Measurements from ENCODE around the gene TIMP3. TPM values are rescaled to one million over a fixed set of nuclear protein-coding genes. Genes with fewer than 3 reads are reported as not detected.
A peak's percentile ranks its signal among the peaks of the same experiment; 100 is the strongest.

The TIMP3 gene
- total RNA-seq, 1 donor from 2014 or later = 37.3 TPM

DNA sequence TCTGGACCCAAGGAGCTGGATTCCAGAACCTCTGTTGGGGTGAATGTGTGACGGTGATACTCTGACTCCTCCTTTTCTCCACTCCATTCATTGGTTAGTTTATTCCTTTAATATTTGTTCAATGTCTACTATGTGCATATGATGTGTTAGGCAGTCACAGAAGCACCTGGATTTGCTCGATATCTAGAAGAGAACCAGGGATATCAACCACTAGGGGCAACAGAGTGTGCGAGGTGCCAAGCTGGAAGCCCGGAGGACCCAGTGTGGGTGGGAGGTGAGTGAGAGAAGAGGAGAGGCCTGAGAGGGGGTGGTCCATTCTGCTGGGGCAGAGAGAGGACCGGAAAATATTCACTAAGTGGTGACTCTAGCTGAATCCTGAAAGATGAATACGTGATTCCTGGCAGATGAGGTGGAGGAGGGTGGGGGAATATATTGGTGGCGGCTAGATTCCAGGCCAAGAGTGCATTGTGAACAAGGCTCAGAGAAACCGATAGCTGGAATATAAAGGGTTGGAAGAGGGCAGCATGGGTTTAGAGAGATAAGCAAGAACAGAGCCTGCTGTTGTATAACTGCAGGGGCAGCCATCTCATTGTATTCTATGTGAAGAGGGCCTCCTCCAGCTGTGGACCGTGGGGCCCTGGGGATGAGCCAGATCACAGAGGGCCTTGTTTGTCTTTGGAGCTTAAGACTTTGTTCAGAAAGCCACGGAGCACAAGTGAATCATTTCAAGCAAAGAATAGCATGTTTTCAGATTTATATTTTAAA is 6.9 kb upstream of the TIMP3 start:
- Mint-ChIP-seq H3K27ac (ENCODE audit: unreplicated experiment) (no peak overlapping the region), H3K9me3 (ENCODE audit: unreplicated experiment) (no peaks in the 10 kb centered on the region), H3K27me3 (ENCODE audit: unreplicated experiment) (peaks cover 18% of the 10 kb centered on the region)

DNA sequence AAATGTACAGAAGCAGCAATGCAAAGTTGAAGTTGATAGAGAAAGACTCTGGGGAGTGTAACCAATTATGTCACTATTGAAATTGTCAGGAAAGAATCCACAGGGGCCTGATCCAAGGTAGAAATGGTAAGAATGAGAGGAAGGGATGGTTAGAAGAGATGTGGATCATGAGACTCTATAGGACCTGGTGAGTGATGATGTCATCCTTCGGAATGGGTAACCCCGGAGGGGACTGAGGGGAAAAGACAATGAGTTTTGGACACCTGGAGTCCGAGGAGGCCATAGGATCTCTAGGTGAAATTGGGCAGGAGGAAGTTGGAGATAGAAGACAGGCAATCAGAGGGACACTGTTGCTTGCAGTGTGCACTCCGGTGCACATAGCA is 6.3 kb upstream of the TIMP3 start:
- no peak for DNase-seq (ENCODE audit: extremely low spot score, unreplicated experiment)
- TF ChIP-seq, protein P1, sequence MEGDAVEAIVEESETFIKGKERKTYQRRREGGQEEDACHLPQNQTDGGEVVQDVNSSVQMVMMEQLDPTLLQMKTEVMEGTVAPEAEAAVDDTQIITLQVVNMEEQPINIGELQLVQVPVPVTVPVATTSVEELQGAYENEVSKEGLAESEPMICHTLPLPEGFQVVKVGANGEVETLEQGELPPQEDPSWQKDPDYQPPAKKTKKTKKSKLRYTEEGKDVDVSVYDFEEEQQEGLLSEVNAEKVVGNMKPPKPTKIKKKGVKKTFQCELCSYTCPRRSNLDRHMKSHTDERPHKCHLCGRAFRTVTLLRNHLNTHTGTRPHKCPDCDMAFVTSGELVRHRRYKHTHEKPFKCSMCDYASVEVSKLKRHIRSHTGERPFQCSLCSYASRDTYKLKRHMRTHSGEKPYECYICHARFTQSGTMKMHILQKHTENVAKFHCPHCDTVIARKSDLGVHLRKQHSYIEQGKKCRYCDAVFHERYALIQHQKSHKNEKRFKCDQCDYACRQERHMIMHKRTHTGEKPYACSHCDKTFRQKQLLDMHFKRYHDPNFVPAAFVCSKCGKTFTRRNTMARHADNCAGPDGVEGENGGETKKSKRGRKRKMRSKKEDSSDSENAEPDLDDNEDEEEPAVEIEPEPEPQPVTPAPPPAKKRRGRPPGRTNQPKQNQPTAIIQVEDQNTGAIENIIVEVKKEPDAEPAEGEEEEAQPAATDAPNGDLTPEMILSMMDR (IDR thresholded peaks at IDR 0.05) = no peak
- H3K36me3 Mint-ChIP-seq (ENCODE audit: unreplicated experiment) = no peaks in the 10 kb centered on the region
- peaks cover 8% of the 10 kb centered on the region for H3K4me1 Mint-ChIP-seq (ENCODE audit: unreplicated experiment)
- no peaks in the 10 kb centered on the region for H3K9me3 Mint-ChIP-seq (ENCODE audit: unreplicated experiment)
- H3K4me3 Mint-ChIP-seq (ENCODE audit: unreplicated experiment) = no peak overlapping the region
- H3K27me3 Mint-ChIP-seq (ENCODE audit: unreplicated experiment) = peaks cover 18% of the 10 kb centered on the region
- H3K27ac Mint-ChIP-seq (ENCODE audit: unreplicated experiment) = no peak overlapping the region

More for the DNA sequence above, 6.9 kb upstream of the TIMP3 start:
- Mint-ChIP-seq H3K4me3 (ENCODE audit: unreplicated experiment) (no peak overlapping the region), H3K4me1 (ENCODE audit: unreplicated experiment) (peaks cover 8% of the 10 kb centered on the region), H3K36me3 (ENCODE audit: unreplicated experiment) (no peaks in the 10 kb centered on the region)
- TF ChIP-seq, protein P1 (IDR thresholded peaks at IDR 0.05) = peak; percentile 7
- no peak for DNase-seq (ENCODE audit: extremely low spot score, unreplicated experiment)

DNA sequence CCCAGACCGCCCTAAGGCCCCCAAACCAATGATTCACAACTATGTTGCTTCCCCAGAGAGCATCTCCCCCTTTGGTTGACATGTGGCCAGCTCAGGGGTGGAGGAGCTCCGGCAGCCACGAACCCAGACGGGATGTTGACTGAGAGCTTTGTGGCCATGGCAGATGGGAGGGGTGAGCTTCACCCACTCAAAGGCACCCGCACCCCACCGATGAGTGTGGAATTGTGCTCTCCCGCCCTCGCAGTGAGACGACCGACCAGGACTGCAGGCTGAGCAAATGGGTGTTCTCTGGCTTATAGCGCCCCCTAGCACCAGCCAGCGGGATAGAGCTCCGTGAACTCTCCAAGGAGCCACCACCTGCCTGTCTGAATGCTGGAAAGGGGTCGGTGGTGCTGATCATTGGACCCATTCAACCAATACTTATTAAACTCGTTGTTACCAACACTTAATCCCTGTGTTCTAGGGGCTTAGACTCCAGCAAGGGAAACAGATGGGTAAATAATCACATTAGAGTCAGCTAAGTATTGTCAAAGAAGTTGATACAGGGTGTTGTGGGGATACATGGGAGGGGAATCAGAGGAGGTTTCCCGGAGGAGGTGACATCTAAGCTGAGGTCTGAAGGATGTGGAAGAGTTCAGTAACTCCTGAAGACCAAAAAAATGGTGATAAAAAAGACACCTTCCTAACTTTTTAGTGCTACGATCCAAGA is 4.5 kb upstream of the TIMP3 start:
- no peak overlapping the region for H3K4me3 Mint-ChIP-seq (ENCODE audit: unreplicated experiment)
- no peaks in the 10 kb centered on the region for H3K9me3 Mint-ChIP-seq (ENCODE audit: unreplicated experiment)
- no peak overlapping the region for H3K27ac Mint-ChIP-seq (ENCODE audit: unreplicated experiment)
- H3K4me1 Mint-ChIP-seq (ENCODE audit: unreplicated experiment) = peaks cover 16% of the 10 kb centered on the region
- H3K36me3 Mint-ChIP-seq (ENCODE audit: unreplicated experiment) = no peaks in the 10 kb centered on the region
- DNase-seq (ENCODE audit: extremely low spot score, unreplicated experiment) = no peak
- TF ChIP-seq, protein P1 (IDR thresholded peaks at IDR 0.05) = peak; percentile 84
- peaks cover 24% of the 10 kb centered on the region for H3K27me3 Mint-ChIP-seq (ENCODE audit: unreplicated experiment)

DNA sequence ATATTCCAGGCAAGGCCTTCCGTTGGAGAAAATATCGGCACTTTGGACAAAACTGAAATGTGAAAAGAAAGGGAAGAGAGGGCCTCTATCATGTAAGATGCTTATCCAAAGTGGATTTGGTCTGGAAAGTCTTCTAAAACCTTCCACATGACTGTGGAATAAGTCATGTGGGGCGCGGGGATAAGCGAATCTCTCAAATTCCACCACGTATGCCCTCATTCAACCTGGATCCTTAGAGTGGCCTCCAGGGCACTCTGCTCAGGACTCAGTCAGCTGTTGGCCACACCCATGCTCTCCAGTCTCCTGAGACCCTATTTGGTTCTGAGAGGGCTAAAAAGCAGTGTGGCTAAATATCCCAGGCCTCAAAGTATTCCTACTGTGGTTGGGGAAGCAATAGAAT is 2.0 kb upstream of the TIMP3 start:
- no peak for DNase-seq (ENCODE audit: extremely low spot score, unreplicated experiment)
- no peak overlapping the region for H3K4me3 Mint-ChIP-seq (ENCODE audit: unreplicated experiment)
- H3K36me3 Mint-ChIP-seq (ENCODE audit: unreplicated experiment) = no peaks in the 10 kb centered on the region
- H3K4me1 Mint-ChIP-seq (ENCODE audit: unreplicated experiment) = peaks cover 40% of the 10 kb centered on the region
- no peaks in the 10 kb centered on the region for H3K9me3 Mint-ChIP-seq (ENCODE audit: unreplicated experiment)
- TF ChIP-seq, protein P1 (IDR thresholded peaks at IDR 0.05) = no peak
- H3K27me3 Mint-ChIP-seq (ENCODE audit: unreplicated experiment) = peaks cover 22% of the 10 kb centered on the region
- H3K27ac Mint-ChIP-seq (ENCODE audit: unreplicated experiment) = no peak overlapping the region

DNA sequence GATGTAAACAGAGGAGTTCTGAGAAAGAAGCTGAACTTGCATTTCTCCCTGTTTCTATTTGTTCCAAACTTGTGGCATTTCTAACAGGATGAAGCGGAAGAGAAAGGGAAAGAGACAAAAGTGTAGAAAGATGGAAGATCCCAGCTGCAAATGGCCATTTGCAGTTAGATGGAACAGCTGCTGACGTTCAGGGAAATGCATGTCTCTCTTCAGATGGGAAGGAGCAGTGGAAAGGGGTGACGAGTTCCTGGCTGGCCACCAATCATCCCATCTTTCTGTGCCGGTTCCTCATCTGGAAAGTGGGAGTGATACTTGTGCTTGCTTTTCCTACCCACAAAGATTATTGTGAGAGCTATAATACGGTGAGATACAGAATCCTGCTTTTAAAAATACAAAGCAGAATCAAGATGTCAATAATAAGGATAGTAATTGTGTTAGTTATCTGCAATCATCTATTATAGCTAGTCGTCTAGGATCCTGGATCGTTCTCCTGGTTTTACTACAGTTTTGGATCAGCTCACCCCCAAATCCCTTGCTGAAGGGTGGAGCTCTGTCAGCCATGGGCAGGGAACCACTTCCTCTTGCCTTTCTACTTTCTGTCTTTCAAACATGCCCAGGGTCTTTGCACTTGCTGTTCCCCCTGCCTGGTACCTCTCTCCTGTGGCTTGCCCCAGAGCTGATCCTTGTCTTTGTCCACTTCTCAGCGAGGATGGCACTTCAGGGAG is 1.2 kb upstream of the TIMP3 start:
- Mint-ChIP-seq H3K4me1 (ENCODE audit: unreplicated experiment) (peaks cover 48% of the 10 kb centered on the region), H3K36me3 (ENCODE audit: unreplicated experiment) (no peaks in the 10 kb centered on the region), H3K4me3 (ENCODE audit: unreplicated experiment) (no peak overlapping the region), H3K27ac (ENCODE audit: unreplicated experiment) (no peak overlapping the region), H3K9me3 (ENCODE audit: unreplicated experiment) (no peaks in the 10 kb centered on the region), H3K27me3 (ENCODE audit: unreplicated experiment) (peaks cover 18% of the 10 kb centered on the region)
- TF ChIP-seq, protein P1 (IDR thresholded peaks at IDR 0.05) = no peak
- no peak for DNase-seq (ENCODE audit: extremely low spot score, unreplicated experiment)
